Inferior parietal cortex (tissue), 1 donor: Measurements from ENCODE around the gene TBXT.
"Not testable (repeated sequence)": the region's sequence is repeated elsewhere in the genome, so short reads cannot be mapped to it uniquely, and the experiment has no call there.

Source experiments
- DNase-seq: peaks from one replicate; pipeline ENCODE4 v3.0.0-alpha.2; 2016; ENCODE audit errors: extremely low spot score

The TBXT gene, protein sequence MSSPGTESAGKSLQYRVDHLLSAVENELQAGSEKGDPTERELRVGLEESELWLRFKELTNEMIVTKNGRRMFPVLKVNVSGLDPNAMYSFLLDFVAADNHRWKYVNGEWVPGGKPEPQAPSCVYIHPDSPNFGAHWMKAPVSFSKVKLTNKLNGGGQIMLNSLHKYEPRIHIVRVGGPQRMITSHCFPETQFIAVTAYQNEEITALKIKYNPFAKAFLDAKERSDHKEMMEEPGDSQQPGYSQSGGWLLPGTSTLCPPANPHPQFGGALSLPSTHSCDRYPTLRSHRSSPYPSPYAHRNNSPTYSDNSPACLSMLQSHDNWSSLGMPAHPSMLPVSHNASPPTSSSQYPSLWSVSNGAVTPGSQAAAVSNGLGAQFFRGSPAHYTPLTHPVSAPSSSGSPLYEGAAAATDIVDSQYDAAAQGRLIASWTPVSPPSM

GRCh38 chr6:166167801-166168615, at the start of gene TBXT:
Gene TBXT (minus strand): TSS chr6:166167851. CDS start chr6:166167591, 260 bp downstream.
- DNase-seq: no peak

- no peak for DNase-seq
These were observed 39.6 kb upstream of the TBXT start for GRCh38 chr6:166207284-166207561.

- DNase-seq: no peak
These were observed 39.0 kb upstream of the TBXT start for GRCh38 chr6:166206510-166207283.

DNA sequence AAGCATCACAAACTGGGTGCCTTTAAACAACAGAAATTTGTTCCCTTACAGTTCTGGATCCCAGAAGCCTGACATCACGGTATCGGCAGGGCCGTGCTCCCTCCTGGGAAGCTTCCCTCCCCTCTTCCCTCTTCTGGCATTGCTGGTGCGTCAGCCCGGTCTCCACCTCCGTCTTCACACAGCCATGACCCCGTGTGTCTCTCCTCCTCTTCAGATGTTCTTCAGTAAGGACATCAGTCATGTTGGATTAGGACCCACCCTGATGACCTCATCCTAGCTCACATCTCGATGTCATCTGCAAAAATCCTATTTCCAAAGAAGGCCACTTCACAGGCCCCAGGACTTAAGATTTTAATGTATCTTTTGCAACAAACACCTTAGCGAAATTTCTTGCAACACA, 38.4 kb upstream of the TBXT start:
- no peak for DNase-seq

DNA sequence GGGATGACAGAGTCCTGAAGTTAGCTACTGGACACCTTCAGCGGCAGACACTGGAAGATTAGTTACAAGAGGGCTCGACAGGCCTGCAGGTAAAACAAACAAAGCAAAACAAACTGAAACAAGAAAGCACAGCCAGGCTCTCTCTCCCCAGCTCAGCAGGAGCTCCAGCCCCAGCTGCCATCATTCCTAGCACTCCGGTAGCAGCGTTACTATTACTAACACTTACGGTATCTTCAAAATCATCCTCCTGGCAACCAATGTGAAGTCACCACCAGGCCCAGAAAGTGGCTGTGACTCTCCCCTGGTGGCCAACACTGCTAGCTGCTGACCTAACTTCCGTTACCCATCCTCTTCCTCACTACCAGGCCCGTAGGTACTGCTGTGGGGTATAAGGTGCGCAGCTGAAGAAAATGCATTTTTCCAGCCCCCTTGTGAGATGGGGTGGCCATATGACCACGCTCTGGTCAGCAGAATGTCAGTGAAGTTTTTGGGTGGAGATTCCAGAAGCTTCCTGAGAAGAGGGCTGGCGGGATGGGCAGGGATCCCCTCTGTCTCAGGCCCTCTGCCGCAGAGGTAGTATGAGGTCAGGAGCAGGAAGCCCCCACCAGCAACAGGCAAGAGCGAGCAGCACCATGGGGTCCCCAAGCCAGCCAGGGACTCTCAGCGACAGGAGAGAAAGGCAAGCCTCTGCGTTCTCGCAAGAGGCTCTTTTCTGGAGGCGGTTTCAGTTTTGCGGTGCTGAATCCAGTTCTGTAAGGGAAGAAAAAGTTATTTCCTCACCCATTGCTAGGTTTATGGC, 37.4 kb upstream of the TBXT start:
- DNase-seq: no peak

DNA sequence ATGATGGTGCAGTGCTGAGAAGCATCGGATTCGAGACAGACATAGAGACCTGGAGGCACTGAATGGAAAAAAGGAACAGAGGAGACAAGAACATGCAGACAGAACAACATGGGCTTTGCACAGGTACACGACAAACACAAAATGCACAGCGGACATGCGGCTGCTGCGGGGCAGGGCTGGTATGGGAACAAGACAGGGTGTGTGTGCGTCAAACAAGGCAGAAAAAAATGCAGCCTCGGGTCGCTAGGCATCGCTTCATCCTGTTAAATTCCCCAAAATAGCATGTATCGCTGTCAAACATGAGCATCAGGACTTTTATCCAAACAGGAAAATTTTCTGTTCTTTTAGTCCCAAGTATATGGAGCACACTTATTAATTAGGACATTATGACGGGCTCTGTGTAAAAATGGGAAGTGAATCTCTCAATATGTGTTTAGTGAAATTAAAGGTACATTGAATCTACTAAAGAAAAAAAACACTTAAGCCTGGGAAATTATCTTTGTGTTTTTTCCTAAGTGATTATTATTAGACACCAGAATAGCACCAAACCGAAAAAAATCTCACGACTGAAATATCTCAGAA, 36.1 kb upstream of the TBXT start:
- no peak for DNase-seq

DNA sequence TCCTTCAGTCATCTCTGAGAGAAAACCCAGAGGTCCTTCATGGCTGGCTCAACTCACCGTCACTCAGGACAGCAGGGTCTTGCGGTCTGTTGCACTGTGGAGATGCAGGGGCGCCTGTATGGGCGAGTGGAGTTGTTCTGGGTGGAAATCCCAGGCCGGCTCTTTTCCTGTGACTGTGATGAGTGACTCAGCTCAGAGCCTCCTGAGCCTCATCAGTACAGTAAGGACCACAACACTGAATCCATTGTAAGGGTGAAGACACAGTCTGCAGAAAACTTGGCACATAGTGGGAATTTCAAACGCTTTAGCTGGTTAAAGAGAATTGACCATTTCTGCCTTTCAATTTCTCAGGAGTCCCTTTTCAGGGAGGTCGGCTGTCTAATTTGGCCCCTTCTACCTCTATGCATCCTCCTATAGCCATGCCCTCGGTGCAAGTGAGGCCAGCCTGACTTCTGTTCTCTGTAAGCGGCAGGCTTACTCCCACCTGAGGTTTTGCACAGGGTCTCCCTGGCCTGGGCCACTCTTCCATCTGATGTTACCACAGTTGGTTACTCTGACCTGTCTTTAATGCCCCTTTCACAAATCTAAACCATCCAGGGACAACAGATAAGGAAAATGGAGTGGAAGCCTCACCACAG, 35.5 kb upstream of the TBXT start:
- no peak for DNase-seq

DNA sequence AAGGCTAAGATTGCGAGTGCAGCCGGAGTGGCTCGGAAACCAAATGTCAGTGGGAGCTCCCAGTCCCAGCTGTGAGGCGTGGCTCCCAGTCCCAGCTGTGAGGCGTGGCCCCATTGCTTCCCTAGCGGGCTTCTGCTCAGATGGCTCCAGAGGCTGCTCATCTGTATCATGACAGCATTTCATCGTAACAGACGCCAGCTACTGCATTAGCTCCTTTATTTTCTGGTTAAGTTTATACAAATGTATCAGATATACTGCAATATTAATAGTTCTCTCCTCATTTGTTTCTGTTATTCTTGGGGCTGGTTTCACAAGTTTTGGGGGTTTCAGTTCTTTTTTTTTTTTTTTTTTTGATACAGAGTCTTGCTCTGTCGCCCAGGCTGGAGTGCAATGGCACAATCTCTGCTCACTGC, 34.7 kb upstream of the TBXT start:
- no peak for DNase-seq

GRCh38 chr6:166201878-166202277, 34.2 kb upstream of the TBXT start:
- DNase-seq: no peak

- DNase-seq: no peak
These were observed 29.7 kb upstream of the TBXT start for GRCh38 chr6:166197361-166197760.

DNA sequence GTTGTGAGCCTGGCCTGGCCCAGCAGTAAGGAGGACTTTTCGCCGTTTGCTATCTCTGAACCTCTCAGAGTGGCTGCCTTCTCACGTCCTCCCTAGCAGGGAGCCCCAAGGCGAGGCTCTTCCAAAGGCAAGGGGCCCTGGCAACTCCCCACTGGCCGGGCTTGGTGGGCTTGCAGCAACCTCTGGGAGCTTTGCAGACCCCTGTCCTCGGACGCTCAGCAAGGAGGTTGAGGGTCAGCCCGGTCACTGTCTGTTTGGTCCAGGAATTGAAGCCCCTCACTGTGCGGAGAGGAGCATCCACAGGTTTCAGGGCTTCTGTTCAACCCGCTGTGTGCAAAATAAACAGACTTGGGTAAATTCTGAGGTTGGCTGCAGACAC, 28.2 kb upstream of the TBXT start:
- DNase-seq: no peak

DNA sequence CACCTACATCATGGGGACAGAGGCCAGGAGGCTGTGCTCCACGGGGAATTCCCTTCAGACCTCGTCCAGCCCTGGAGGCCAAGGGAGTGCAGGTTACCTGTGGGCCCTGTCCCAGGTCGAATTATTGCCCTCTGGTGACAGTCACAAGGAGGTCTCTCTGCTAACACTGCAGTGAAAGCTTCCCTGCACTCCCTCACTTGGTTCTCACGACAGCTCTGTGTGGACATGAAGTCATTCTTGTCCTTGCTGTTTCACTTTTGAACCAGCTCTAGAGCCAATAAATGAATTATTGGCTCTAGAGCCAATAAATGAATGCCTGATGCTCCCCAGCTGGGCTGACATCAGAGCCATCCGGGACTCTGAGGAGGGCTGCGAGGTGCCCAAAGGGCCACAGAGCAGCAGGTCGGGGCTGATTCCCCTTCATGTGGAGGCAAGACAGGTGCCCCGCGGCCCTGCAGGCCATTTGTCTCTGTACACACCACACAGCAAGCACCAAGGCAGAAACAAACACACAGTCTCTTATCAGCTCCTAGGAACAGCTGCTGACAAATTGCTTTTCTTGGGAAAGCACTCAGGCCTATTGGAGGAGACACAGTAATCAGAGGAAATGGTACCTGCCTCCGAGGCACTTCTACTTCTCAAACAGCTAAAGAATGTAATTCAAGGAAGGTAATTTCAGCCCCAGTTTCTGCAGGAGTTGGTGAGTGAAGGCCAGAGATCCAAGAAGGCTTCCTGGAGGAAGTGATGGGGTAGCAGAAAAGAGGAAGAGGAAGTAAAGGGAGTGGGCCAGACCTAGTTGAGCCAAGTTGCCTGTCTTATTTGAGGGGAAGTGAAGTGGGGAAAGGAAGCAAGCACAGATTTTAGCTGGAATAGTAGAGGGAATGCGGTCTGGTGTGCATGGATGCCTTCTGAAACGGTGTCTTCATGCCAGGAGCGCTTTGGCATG, 27.5 kb upstream of the TBXT start:
- no peak for DNase-seq

- no peak for DNase-seq
These were observed 24.9 kb upstream of the TBXT start for GRCh38 chr6:166192557-166192956.

GRCh38 chr6:166192136-166192535, 24.5 kb upstream of the TBXT start:
- DNase-seq: no peak

DNA sequence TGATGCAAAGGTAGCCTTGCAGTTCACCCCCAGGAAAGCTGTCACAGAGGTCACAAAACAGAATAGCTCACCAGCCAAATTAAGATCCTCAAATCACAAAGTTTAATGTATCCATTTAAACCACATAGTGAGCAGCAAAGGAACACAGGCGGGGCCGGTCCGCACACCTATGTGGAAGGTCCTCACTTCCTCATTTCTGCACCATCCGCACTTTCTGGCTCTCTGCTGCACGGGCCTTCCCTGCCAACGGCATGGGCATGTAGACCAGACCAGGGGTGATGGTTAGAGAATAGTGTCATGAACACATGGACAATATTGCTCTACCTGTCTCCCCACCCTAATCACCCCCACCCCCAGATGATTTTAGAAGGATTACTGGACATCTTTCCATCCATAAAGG, 12.1 kb upstream of the TBXT start:
- DNase-seq: no peak

DNA sequence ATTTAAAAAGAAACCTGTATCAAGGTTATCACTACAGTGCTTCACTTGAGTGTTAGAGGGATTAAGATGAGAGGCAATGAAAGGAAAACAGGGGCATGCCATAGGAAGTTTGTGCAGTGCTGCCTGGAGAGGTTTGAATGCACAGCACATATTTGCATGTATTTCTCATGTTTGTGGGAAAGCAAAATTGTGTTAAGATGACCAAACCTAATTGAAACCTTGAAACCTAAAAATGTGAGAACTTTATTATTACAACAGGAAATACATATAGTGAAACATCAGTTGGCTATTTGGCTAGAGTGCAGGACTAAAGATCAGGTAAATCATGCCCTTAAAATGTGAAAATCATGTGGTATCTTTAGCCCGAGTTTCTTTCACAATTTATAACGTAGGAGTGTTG, 8.5 kb upstream of the TBXT start:
- no peak for DNase-seq

DNA sequence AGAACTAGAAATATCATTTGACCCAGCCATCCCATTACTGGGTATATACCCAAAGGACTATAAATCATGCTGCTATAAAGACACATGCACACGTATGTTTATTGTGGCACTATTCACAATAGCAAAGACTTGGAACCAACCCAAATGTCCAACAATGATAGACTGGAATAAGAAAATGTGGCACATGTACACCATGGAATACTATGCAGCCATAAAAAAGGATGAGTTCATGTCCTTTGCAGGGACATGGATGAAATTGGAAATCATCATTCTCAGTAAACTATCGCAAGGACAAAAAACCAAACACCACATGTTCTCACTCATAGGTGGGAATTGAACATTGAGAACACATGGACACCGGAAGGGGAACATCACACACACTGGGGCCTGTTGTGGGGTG, 7.4 kb upstream of the TBXT start:
- DNase-seq: not testable (repeated sequence)

- no peak for DNase-seq
These were observed 6.4 kb upstream of the TBXT start for GRCh38 chr6:166174031-166174430.

- DNase-seq: no peak
These were observed 5.8 kb upstream of the TBXT start for GRCh38 chr6:166173281-166173951.
